HCT116 (cell line): Measurements from ENCODE around the gene LTO1.

Source experiments
- CEBPB ChIP-seq: IDR thresholded peaks from 2 replicates; pipeline ENCODE4 v1.6.1; 2012; ENCODE audit warnings: low read depth
- EZH2 ChIP-seq: fragments of 200-600 bp; sonication (generic); IDR thresholded peaks from 2 replicates; pipeline ENCODE4 v1.6.1; 2017; ENCODE audit warnings: antibody characterized with exemption, mixed run types
- JUND ChIP-seq: IDR thresholded peaks from 2 replicates; pipeline ENCODE4 v1.6.1; 2012
- POLR2A ChIP-seq: IDR thresholded peaks from 2 replicates; pipeline ENCODE4 v1.7.0; 2011; ENCODE audit warnings: borderline replicate concordance; ENCODE audit not compliant: insufficient read depth, insufficient read length; ENCODE audit errors: extremely low read depth
- POLR2AphosphoS5 ChIP-seq: IDR thresholded peaks from 2 replicates; pipeline ENCODE4 v1.6.1; 2011; ENCODE audit warnings: mild to moderate bottlenecking, low read depth, low read length, moderate library complexity
- RAD21 ChIP-seq: IDR thresholded peaks from 2 replicates; pipeline ENCODE4 v1.6.1; 2012; ENCODE audit warnings: low read depth, mild to moderate bottlenecking
- SIN3A ChIP-seq: IDR thresholded peaks from 2 replicates; pipeline ENCODE4 v1.6.1; 2012; ENCODE audit warnings: low read depth
- SRF ChIP-seq: IDR thresholded peaks from 2 replicates; pipeline ENCODE4 v1.6.1; 2012; ENCODE audit warnings: low read depth
- ZNF274 ChIP-seq: fragments of 200-500 bp; sonication (Bioruptor generic); IDR thresholded peaks from 2 replicates; pipeline ENCODE4 v1.6.1; 2014; ENCODE audit warnings: mild to moderate bottlenecking, low read depth, low read length, inconsistent platforms
- TF ChIP-seq, protein P1 (sequence below), 3 experiments: fragments of 200-600 bp in 1 of 3; sonication (generic) in 1 of 3; IDR thresholded peaks in 2 of 3; conservative IDR thresholded peaks in 1 of 3; 2 replicates each; pipeline ENCODE4 v1.5.1; 2012 to 2017; ENCODE audit warnings: low read depth in 2 of 3, low read length in 2 of 3, antibody characterized with exemption in 1 of 3, borderline replicate concordance in 1 of 3, control low read depth in 1 of 3, mild to moderate bottlenecking in 1 of 3, mixed read lengths in 1 of 3, mixed run types in 1 of 3, moderate library complexity in 1 of 3; ENCODE audit not compliant: insufficient read depth in 1 of 3
- TF ChIP-seq, protein P2 (sequence below): IDR thresholded peaks from 2 replicates; pipeline ENCODE4 v1.6.1; 2012; ENCODE audit warnings: low read depth
- TF ChIP-seq, protein P3 (sequence below): IDR thresholded peaks from 2 replicates; pipeline ENCODE4 v1.6.1; 2012
- TF ChIP-seq, protein P4 (sequence below): IDR thresholded peaks from 2 replicates; pipeline ENCODE4 v1.6.1; 2011; ENCODE audit warnings: mild to moderate bottlenecking, low read length, moderate library complexity; ENCODE audit not compliant: insufficient replicate concordance; ENCODE audit errors: extremely low read depth
- TF ChIP-seq, protein P5 (sequence below): IDR thresholded peaks from 2 replicates; pipeline ENCODE4 v1.6.1; 2012

DNA sequence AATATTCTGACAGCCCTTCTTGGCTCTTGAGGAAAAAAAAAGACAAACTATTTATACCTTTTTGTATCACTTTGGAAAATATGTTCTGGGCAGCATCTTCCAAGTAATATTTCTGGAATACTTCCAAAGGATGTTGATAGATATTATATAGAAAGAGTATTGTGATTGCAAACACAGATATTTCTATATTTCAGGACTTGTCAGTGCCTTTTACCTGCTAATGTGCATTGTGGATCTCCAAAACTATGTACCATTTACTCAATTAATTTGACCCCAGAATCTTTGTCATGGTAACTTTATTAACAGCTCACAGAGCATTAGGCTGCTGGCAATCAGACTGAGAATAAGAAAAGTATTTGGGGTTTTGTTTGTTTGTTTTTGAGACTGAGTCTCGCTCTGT lies 50.9 kb downstream of the LTO1 start:
- TF ChIP-seq ZNF274: no peak
- no peak for TF ChIP-seq POLR2A
- TF ChIP-seq JUND: no peak
- no peak for TF ChIP-seq EZH2
- TF ChIP-seq, protein P1, sequence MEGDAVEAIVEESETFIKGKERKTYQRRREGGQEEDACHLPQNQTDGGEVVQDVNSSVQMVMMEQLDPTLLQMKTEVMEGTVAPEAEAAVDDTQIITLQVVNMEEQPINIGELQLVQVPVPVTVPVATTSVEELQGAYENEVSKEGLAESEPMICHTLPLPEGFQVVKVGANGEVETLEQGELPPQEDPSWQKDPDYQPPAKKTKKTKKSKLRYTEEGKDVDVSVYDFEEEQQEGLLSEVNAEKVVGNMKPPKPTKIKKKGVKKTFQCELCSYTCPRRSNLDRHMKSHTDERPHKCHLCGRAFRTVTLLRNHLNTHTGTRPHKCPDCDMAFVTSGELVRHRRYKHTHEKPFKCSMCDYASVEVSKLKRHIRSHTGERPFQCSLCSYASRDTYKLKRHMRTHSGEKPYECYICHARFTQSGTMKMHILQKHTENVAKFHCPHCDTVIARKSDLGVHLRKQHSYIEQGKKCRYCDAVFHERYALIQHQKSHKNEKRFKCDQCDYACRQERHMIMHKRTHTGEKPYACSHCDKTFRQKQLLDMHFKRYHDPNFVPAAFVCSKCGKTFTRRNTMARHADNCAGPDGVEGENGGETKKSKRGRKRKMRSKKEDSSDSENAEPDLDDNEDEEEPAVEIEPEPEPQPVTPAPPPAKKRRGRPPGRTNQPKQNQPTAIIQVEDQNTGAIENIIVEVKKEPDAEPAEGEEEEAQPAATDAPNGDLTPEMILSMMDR (IDR thresholded peaks at IDR 0.05 in 2 of 3, conservative IDR thresholded peaks at IDR 0.05 in 1 of 3; ENCODE audit: borderline replicate concordance in 1 of 3, insufficient read depth in 1 of 3, low read depth in 2 of 3, low read length in 2 of 3): no peak
- TF ChIP-seq POLR2AphosphoS5: no peak
- TF ChIP-seq, protein P2, sequence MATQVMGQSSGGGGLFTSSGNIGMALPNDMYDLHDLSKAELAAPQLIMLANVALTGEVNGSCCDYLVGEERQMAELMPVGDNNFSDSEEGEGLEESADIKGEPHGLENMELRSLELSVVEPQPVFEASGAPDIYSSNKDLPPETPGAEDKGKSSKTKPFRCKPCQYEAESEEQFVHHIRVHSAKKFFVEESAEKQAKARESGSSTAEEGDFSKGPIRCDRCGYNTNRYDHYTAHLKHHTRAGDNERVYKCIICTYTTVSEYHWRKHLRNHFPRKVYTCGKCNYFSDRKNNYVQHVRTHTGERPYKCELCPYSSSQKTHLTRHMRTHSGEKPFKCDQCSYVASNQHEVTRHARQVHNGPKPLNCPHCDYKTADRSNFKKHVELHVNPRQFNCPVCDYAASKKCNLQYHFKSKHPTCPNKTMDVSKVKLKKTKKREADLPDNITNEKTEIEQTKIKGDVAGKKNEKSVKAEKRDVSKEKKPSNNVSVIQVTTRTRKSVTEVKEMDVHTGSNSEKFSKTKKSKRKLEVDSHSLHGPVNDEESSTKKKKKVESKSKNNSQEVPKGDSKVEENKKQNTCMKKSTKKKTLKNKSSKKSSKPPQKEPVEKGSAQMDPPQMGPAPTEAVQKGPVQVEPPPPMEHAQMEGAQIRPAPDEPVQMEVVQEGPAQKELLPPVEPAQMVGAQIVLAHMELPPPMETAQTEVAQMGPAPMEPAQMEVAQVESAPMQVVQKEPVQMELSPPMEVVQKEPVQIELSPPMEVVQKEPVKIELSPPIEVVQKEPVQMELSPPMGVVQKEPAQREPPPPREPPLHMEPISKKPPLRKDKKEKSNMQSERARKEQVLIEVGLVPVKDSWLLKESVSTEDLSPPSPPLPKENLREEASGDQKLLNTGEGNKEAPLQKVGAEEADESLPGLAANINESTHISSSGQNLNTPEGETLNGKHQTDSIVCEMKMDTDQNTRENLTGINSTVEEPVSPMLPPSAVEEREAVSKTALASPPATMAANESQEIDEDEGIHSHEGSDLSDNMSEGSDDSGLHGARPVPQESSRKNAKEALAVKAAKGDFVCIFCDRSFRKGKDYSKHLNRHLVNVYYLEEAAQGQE: no peak
- TF ChIP-seq SRF: no peak
- TF ChIP-seq RAD21: no peak
- TF ChIP-seq SIN3A: no peak
- TF ChIP-seq, protein P3, sequence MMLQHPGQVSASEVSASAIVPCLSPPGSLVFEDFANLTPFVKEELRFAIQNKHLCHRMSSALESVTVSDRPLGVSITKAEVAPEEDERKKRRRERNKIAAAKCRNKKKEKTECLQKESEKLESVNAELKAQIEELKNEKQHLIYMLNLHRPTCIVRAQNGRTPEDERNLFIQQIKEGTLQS: no peak
- TF ChIP-seq, protein P4, sequence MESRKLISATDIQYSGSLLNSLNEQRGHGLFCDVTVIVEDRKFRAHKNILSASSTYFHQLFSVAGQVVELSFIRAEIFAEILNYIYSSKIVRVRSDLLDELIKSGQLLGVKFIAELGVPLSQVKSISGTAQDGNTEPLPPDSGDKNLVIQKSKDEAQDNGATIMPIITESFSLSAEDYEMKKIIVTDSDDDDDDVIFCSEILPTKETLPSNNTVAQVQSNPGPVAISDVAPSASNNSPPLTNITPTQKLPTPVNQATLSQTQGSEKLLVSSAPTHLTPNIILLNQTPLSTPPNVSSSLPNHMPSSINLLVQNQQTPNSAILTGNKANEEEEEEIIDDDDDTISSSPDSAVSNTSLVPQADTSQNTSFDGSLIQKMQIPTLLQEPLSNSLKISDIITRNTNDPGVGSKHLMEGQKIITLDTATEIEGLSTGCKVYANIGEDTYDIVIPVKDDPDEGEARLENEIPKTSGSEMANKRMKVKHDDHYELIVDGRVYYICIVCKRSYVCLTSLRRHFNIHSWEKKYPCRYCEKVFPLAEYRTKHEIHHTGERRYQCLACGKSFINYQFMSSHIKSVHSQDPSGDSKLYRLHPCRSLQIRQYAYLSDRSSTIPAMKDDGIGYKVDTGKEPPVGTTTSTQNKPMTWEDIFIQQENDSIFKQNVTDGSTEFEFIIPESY: no peak
- TF ChIP-seq, protein P5, sequence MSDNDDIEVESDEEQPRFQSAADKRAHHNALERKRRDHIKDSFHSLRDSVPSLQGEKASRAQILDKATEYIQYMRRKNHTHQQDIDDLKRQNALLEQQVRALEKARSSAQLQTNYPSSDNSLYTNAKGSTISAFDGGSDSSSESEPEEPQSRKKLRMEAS: no peak
- TF ChIP-seq CEBPB: no peak
